DMS114 treated with DMSO at 0.1 percent for 48 hours (cell line): ENCODE data around the gene FAM234A.
"Not testable (repeated sequence)": the region's sequence is repeated elsewhere in the genome, so short reads cannot be mapped to it uniquely, and the experiment has no call there.

Experiments used
- DNase-seq: peaks from one replicate; lab custom pipeline; 2025; ENCODE audit not compliant: unreplicated experiment; lab: John Stamatoyannopoulos, UW

FAM234A gene

DNA sequence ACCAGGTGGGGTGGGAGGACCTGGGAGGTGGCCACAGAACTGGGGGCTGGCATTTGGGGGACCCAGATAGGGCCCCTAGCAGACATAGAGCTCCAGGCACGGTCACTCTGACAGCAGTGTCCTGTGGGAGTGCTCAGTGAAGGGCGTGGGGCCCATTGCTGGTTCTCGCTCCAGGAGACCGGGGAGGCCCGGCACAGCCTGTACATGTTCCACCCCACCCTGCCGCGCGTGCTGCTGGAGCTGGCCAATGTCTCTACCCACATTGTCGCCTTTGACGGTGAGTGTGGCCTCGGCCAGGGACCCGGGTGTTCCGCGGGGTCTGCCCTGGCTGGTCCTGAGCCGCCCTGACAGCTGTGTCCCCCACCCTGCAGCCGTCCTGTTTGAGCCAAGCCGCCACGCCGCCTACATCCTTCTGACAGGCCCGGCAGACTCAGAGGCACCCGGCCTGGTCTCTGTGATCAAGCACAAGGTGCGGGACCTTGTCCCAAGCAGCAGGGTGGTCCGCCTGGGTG, 29.9 kb downstream of the FAM234A start:
- no peak for DNase-seq

DNA sequence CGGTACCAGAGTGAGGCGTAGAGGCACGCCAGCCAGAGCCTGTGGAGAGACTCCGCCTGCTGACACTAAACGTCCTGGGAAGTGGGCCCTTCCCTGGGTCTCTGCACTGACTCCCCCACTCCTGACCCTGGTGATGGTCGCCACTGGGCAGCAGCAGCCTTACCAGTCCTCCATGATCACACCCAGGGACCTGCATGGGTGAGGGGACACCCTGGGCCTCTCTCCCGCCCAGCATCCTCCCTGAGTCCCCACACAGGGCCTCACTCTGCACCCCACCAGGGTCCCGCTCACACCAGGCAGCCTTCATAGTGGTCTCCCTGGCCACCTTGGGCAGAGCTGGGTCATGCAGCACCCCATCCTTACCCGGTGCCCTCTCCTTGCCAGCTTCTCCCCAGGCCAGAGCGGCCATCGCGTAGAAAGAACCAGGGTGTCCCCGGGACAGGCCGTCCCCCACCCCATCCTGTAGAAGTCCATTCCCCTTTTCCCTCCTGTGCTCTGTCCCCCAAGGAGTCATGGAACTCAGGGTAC, 30.4 kb downstream of the FAM234A start:
- no peak for DNase-seq

DNA sequence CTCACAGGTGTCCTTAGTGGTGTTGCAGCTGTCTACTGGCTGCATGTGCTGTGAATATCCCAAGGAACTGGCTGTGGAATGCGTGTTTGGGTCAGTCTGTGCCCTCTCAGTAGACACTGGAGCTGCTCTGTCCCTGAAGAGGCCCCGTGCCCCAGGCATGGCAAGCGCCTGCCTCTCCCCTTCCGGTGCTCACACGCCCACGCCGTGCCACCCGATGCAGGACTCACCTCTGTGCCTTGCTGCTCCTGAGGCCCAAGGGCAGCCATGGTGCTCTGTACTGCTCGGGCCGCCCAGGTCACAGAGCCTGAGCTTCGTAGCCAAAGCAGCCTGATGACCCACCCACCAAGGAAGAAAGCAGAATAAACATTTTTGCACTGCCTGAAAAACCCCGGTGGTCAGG, 31.1 kb downstream of the FAM234A start:
- DNase-seq = no peak

DNA sequence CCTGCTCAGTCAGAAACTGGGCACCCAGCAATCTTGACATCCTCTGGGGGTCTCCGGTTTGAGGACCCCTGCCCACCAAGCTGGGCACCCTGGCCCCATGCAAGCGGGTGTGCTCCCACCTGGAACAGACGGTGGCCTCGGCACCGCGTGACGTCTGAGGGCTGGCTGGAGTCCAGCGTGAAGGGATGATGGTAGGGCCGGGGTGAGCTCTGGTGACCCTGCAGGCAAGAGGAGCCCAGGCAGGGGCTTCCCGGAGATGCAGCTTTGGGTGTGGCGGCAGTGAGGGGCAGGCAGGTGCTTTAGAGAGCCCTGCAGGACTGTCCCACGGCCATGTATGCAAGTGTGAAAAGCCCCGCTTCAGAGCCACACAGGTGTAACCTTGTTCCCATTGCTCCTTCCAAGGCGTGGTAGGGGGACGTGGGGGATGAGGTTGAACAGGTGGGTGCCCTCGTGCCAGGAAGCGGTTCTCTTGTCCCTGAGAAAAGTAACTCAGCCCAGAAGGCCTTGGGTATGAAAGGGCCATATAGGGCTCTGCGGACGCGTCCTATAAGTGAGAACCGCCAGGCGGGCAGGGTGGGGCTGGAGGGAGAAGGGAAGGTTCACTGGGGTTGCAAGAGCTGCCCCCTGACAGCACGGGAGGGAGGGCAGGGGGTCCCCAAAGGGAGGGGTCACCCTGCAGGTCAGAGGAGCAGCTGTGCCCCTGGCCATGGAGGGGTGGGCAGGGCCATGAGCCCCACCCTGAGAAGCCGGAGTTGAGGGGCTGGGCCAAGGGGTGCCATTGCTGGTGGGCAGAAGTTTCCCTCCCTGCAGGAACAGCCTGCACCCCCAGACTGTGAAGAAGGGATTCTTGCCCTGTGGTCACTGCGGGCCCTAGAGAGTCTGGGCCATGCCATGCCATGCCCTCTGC, 31.9 kb downstream of the FAM234A start:
- DNase-seq = no peak

DNA sequence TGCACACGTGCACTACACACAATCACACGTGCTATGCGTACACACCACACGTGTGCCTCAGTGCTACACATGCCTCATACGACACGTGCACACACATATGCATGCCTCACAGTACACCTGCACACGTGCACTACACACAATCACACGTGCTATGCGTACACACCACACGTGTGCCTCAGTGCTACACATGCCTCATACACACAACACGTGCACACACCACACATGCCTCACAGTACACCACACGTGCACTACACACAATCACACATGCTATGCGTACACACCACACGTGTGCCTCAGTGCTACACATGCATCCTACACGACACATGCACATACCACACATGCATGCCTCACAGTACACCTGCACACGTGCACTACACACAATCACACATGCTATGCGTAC, 32.9 kb downstream of the FAM234A start:
- not testable (repeated sequence) for DNase-seq

DNA sequence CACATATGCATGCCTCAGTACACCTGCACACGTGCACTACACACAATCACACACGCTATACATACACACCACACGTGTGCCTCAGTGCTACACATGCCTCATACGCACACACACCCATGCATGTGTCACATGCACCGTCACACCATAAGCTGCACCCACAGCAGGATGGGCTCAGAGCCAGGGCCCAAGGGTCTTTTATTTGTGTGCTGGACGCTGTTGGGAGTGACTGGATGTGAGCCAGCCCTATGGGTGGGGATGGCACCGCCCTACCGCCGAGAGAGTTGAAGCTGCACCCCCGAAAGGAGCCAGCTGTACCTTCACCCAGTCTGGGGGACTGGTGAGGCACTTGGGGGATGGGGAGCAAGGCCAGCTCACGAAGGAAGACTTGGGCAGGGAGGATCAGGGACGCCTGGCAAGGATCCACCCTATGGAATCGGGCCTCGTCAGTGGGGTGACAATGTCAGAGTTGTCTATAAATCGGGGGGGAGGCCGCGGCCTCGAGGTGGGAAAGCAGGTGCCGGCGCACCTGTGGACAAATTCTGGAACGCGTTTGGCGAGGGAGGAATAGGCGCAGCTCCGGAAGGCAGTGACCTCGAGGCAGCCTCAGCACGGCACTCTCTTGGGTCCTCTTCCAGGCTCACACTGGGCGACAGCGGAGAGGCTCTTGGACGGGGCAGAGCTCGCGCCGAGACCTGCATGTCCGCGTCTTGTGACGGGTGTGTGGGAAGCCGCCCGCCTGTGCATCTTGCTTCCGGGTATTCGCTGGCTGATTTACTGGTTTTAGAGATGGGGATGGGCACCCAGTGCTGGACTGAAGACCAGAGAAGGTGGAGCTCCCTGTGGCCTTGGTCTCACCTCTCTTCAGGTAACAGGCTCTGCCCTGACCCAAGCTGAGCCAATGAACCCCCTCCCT, 33.8 kb downstream of the FAM234A start:
- DNase-seq = no peak

DNA sequence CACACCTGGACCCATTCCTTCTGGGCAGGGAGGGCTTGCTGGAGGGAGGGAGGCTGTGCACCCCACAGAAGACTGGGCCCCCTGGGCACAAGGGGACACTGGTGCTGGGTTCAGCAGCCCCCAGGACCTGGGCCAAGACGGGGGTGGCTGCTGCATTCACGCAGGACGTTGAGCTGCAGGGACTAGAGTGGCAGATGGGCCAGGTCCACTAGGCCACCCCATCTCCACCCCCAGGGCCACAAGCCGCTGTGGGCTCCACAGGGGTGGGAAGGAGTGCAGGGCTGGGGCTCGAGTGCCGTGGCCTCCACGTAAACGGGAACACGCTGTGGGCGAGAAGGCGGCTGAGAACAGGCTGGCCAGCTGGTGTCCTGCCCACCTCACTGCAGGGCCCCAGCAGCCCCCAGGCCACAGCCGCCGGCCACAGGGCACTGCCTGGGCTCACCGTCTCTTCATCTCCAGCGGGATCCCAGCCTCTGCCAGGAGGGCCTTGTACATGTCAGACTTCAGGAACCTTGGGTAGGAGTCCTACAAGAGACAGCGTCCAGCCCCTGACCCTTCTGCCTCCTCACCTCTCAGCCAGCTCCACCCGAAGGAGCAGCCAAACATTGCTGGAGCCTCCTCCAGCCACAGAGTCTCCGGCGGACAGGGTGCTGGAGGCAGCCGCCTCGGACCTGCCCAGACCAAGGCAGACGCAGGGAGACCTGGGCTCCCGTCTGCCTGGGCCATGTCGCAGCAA, 34.6 kb downstream of the FAM234A start:
- DNase-seq = no peak

DNA sequence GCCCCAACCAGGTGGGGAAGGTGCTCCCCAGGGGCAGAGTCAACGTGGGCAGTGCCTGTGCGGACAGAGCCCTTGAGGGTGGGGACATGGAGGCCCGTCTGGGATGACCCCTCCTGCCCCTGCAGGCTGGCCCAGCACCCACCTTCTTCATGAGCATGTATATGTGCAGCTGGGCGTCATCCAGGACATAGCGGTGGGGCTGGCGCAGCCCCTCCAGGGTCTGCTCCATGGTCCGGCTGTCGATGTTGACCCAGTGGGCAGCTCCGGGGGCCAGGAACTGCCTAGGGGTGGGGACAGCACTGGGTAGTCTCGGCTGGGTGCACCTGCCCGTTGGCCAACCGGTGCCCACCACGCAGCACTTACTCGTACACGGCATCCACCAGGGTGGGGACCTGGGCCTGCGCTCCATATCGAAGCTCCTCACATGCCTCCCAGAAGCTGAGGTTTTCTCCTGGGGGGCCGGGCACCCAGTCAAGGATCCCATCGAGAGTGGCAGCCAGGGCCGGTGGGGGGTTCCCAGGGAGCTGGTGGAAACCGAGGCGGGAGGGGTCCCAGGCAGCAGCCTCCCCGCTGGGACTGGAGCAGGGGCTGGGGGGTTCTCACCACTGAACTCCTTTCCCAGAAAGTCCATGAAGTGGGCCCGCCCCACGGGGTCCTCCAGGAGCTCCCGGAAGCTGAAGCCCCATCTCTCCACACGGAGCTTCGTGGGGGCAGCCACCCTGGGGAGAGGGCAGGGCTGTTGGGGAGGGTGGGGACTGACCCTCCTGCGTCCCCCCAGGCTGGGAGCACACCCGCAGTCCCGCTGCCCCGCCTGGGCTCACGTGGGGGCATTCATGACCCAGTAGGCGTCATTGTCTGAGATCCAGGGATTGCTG, 36.0 kb downstream of the FAM234A start:
- DNase-seq = no peak

DNA sequence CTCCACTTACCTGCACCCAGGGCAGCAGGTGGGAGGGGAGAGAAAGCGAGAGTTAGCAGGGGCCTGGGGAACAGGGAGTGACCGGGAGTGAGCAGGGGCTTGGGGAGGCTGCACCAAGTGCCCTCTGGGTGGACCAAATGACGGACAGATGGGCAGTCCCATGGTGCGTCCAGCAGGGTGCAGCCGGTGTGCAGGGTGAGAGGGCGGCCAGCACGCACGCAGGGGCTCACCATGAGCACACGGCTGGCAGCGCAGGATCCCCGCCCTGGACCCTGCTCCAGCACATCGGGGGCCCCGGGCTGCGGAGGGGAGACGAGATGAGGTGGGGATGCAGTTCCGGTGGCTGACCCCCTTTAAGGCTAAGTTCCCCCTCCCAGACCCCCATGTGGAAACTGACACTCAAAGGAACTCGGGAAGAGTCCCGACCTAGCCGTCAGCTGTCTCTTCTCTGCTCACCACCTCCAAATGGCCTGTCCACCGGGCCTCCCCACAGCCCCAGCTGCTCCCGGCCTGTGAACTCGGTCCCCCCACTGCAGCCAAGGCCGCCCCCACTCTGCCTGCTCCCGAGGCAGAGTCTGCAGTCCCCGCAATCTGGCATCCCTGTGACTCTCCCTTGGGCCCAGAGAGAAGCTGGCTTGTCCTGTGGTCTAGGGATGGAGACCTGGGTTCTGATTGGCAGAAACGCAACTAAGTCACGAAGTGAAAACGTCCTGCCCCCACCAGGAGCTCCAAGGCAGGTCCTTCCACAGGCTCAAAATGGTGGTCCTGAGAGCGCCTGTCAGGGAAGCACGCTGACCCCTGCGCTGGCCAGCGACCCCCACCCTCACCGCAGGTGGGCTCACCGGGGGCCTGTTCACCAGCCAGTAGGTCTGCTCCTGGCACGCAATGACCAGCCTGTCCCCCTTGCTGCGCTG, 38.3 kb downstream of the FAM234A start:
- no peak for DNase-seq

DNA sequence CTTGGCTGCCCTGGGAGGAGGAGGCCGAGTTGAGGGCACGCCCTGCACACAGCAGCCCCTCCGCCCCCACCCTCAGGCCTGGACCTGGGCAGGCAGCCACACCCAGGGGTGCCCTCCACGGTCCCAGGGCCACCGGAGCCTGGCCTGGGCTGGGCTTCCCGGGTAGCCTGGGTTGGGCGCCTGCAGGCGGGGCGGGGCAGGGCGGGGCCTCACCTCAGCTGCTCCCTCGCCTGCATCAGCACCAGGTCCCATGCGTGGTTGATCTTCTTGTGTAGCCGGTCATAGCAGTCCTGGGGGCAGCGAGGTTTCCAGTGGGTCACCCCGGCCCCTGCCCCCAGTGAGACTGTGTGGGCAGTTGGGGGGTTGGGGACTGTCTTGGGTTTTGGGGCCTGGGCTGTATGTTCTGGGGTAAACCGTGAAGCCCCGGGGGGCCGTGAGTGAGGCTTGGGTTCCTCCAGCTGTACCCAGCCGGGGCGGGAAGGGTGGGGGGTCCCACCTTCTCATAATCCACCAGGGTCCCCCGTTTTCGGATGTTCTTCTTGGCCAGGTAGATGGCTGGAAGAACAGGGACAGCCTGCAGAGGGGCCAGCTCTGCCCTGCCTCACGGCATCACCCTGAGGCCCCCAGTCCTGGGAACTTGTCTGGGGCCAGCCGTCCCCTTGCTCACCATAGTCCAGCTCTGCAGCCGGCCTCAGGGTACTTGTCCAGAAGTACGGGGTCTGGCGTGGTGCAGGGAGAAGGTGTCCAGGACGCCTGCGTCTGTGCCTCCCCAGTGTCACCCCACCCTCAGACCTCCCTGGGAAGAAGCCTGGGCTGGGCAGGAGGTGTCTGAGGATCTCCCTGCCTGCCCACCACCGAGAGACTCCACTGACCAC, 39.2 kb downstream of the FAM234A start:
- no peak for DNase-seq

DNA sequence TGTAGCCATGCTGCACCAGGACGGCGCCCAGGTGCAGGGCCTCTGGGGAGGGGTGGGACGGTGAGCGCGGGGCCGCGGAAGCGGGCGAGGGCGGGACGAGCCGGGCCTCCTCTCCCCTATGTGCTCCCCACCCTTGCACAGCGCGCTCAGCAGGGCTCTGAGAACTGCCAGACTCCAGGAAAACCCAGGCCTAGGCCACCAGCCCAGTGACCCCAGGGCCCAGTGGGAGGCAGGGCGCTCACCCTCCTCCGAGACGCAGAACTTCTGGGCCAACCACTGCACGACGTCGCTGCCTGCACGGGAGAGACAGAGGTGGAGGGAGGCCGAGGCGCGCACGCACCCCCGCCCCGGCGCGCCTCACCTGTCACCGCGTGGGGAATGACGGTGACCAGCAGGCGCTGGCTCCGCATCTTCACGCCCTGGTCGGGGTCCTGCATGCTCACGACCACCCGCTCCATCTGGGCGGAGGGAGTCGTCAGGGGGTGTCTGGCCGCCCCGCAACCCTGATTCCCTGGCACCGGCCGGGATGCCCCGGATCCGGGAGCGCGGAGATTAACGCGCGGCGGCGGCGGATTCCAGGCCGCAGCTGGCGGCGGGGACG, 40.5 kb downstream of the FAM234A start:
- DNase-seq = no peak

DNA sequence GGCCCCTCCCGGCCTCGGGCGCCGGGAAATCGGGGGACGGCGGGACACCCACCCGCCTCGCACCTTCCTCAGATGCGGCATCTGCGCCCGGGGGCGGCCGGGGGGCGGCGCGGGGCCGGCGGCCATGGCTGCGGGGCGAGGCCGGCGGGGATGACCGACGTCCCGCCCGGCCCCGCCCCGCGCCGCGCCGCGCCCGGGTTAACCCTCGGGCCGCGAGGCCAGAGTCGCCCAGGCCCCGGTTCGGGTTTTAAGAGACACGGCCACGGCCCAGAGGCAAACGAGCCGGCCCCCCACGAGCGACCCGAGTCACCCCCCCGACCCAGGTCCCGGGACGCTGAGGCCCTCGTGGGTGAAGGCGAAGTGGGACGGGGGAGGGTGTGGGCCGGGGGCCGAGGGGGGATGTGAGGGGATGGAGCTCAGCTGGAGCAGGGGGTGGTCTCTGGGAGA, 41.2 kb downstream of the FAM234A start, which contains the start of gene RGS11:
TSS of gene RGS11 (minus strand) at position 159 of the 447 bp plus-strand sequence. CDS start at position 126, 33 bp downstream.
- no peak for DNase-seq

DNA sequence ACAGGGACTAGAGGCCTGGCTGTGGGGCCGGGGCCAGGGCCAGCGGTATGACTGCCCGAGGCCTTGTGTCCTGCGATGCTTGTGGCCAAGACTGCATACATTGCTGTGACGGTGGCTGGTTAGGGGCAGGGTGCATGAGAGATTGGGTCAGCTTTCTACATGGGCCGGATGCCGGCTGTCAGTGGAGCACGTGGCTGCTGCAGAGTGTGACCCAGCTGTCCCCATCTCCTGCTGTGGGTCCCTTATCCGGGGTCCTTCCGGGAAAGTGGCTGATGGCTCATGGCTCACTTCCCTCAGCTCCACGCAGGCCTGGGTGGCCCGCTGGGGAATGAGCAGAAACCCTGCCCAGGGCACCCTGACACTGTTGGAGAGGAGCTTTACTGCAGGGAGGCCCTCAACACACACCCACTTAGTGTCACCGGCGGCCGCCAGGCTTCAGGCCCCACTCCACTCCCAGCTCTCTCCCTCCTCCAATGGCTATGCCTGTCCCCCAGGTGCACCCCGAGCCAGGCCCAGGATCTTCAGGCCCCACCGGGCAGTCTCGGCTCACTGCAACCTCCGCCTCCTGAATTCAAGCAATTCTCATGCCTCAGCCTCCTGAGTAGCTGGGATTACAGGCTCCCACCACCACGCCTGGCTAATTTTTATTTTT, 41.9 kb downstream of the FAM234A start:
- no peak for DNase-seq

DNA sequence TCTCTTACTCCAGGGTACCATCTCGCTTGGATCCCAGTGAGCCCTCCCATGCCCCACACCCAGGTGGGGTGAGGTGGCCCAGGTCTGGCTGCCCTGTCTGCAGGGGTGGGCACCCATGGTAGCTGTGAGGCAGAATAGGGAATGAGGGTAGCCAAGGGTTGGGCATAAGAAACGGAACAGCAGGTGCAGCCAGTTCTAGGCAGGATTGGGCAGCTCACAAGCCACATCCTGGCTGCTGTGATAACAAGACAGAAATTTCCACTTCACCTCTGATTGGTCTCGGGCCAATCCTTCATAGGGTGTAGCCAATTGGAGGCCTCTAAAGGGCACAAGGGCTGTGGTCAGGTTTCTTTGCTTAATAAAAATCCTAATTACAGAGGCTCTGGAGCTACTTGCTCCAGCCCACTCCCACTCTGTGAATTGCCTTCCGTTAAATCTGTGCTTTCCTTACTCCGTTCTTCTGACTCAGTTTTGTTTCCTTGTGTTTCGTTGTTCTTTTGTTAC, 44.3 kb downstream of the FAM234A start:
- no peak for DNase-seq

DNA sequence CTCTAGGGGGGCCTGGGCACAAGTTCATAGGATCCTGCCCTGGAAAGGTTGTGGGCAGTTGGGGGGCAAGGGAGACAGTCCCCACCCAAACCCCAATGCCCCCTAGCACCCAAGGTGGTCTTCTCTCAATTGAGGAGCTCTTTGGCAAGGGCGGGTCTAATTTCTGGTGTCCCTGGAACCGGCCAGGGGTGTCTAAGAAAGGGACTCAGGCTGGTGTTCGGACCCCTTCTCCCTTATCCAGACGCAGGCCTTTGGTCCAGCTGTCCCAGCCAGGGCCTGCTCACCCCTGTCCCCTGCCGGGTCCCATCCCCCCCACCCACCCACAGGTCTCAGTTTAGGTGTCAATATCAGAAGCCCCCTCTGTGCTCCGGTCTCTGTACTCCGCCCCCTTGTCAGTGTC, 44.9 kb downstream of the FAM234A start:
- DNase-seq = no peak

DNA sequence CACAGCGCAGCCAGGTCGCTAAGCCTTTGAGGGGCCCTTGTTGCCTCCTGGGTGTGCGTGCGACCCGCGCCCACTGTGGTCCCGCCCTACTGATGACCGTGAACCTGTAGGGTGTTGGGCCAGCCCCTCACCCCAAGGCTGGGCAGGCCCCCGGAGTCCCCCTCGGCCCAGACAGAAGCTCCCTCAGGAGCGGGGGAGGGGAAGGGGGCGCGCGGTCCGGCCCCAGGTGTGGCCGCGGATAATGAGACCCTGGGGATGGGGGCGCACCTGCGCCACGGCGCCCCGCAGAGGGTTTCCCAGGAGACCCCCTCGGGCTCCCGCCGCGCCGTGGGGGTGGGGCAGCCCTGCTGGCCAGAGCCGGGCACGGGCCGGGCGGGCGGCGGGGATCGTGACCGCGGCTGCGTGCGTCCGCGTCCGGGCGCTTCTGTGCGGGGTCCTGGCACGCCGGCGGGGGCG, 45.4 kb downstream of the FAM234A start:
- no peak for DNase-seq
